Upper lobe of left lung (tissue), 6 donors: ENCODE data around the gene FOXP1. TPM values are rescaled to one million over a fixed set of nuclear protein-coding genes. Genes with fewer than 3 reads are reported as not detected.
A peak's percentile ranks its signal among the peaks of the same experiment; 100 is the strongest.

Experiments used
- ATAC-seq, 2 donors: fragments of 200-7000 bp; cut with Tn5 transposase; one replicate each; pipeline ENCODE4 v1.9.1; 2022; ENCODE audit warnings: mild to moderate bottlenecking in 2 of 2, moderate library complexity in 2 of 2; ENCODE audit not compliant: low FRiP score in 2 of 2
- DNase-seq, 2 donors: peaks; one replicate each; pipeline ENCODE4 v3.0.0-alpha.2; 2019 to 2020
- H3K27ac ChIP-seq, 4 donors: fragments of 200-600 bp; sonication (generic); one replicate each; pipeline ENCODE4 v1.5.1; 2016 to 2019
- H3K27me3 ChIP-seq, 4 donors: fragments of 200-600 bp; sonication (generic); one replicate each; pipeline ENCODE4 v1.5.1; 2017 to 2019
- H3K36me3 ChIP-seq, 4 donors: fragments of 200-600 bp; sonication (generic); one replicate each; pipeline ENCODE4 v1.5.1; 2016 to 2019
- H3K4me1 ChIP-seq, 4 donors: fragments of 200-600 bp; sonication (generic); one replicate each; pipeline ENCODE4 v1.5.1; 2018 to 2019
- H3K4me3 ChIP-seq, 4 donors: fragments of 200-600 bp; sonication (generic); one replicate each; pipeline ENCODE4 v1.5.1; 2017 to 2019; ENCODE audit warnings: mild to moderate bottlenecking in 2 of 4, moderate library complexity in 1 of 4
- H3K9me3 ChIP-seq, 4 donors: fragments of 200-600 bp; sonication (generic); one replicate each; pipeline ENCODE4 v1.5.1; 2018 to 2019
- EP300 ChIP-seq, 4 donors: sonication (generic); formaldehyde crosslinking; IDR thresholded peaks; one replicate each; pipeline ENCODE4 v1.5.1; 2017; ENCODE audit warnings: antibody characterized with exemption in 4 of 4, control low read depth in 2 of 4
- POLR2A ChIP-seq, 4 donors: fragments of 450-650 bp; IDR thresholded peaks; one replicate each; pipeline ENCODE4 v1.5.1; 2016 to 2017; ENCODE audit warnings: antibody characterized with exemption in 4 of 4, mild to moderate bottlenecking in 2 of 4
- POLR2AphosphoS5 ChIP-seq, 2 donors: sonication (generic); formaldehyde crosslinking; IDR thresholded peaks; one replicate each; pipeline ENCODE4 v1.5.1; 2017; ENCODE audit warnings: antibody characterized with exemption in 2 of 2
- WGBS, 2 donors: methylation state at CpG; one replicate each; pipeline ENCODE4 v1.1.5; 2017 to 2018; 5-methylcytosine and 5-hydroxymethylcytosine counted together
- total RNA-seq, 6 donors: library from RNA; depleted of rRNA in 4 of 6; stranded (reverse); fragments of >200 nt in 4 of 6; gene quantifications; one replicate each; pipeline versions ENCODE4 v1.1.0 to v1.2.1, GENCODE V29; 2016 to 2021
- TF ChIP-seq, protein P1 (sequence below), 6 experiments: fragments of 450-650 bp in 4 of 6; fragments of 200-600 bp in 2 of 6; sonication (generic) in 2 of 6; IDR thresholded peaks; one replicate each; pipeline ENCODE4 v1.5.1; 2016 to 2019; ENCODE audit warnings: antibody characterized with exemption in 6 of 6
- donor health status: DM: no; HTN: no; CAD: no; lungs with moderate emphysema.
- donor health status: DM: no; HTN: yes; CAD: no; lungs with severe emphysema.

Gene FOXP1
- total RNA-seq, 6 donors from 2014 or later: 103 to 248 (median 134) TPM

DNA sequence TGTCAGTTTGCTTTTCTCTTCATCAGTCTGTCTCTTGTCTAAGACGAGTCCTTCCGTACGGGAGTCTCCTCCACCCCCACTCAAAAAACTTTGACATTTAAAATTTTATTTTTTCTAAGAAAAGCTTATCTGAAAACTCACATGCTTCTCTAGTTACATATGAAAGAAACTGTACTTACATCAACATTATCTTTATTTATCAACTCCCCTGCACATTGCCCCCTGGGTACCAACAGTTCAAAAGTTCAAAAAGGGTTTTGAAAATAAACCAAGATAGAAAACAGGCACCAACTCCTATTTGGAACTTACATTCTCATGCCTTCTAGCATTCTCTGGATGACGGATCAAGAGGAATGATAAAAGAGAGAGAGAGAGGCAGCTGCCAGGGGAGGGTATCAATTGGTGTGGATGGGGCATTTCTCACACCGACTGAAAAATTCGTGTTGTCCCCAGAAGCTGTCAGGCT is 182.5 kb downstream of the FOXP1 start:
- TF ChIP-seq EP300 (IDR thresholded peaks at IDR 0.05) (no peak), POLR2AphosphoS5 (IDR thresholded peaks at IDR 0.05) (no peak), POLR2A (IDR thresholded peaks at IDR 0.05) (no peak)
- TF ChIP-seq, protein P1, sequence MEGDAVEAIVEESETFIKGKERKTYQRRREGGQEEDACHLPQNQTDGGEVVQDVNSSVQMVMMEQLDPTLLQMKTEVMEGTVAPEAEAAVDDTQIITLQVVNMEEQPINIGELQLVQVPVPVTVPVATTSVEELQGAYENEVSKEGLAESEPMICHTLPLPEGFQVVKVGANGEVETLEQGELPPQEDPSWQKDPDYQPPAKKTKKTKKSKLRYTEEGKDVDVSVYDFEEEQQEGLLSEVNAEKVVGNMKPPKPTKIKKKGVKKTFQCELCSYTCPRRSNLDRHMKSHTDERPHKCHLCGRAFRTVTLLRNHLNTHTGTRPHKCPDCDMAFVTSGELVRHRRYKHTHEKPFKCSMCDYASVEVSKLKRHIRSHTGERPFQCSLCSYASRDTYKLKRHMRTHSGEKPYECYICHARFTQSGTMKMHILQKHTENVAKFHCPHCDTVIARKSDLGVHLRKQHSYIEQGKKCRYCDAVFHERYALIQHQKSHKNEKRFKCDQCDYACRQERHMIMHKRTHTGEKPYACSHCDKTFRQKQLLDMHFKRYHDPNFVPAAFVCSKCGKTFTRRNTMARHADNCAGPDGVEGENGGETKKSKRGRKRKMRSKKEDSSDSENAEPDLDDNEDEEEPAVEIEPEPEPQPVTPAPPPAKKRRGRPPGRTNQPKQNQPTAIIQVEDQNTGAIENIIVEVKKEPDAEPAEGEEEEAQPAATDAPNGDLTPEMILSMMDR (IDR thresholded peaks at IDR 0.05): no peak

DNA sequence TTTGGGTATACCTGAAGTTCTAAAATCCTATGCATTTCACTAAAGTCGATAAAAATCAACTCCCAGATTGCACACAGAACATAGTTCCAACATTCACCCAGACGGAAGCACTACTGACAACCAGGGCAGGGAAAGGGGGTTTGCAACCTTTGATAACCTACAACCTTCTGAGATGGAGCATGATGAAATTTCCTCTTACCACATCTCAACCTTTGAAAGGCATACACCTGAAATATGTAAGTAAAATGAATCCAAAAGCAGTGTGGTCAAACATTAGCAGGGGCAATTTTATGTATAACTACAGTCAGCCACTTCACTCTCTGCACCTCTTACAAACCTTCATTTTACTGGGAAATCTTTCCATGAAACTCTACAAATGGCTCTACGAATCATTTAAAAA is 184.1 kb downstream of the FOXP1 start:
- Histone ChIP-seq H3K27me3 (no peaks in the 10 kb centered on the region), H3K36me3 (no peaks in the 10 kb centered on the region), H3K4me1 (peaks cover 20 to 33% (median 26%) of the 10 kb centered on the region in 4 donors), H3K27ac (no peak overlapping the region), H3K9me3 (no peaks in the 10 kb centered on the region), H3K4me3 (no peak overlapping the region)
- WGBS, 2 donors: 72 to 87% methylated on average over 3 of the region's 3 CpGs
- no peak for TF ChIP-seq POLR2AphosphoS5 (IDR thresholded peaks at IDR 0.05)
- TF ChIP-seq POLR2A (IDR thresholded peaks at IDR 0.05): no peak
- TF ChIP-seq EP300 (IDR thresholded peaks at IDR 0.05): no peak
- TF ChIP-seq, protein P1 (IDR thresholded peaks at IDR 0.05): no peak
- DNase-seq: no peak
- no peak for ATAC-seq

More for the DNA sequence above, 182.5 kb downstream of the FOXP1 start:
- Histone ChIP-seq H3K27ac (no peak overlapping the region), H3K27me3 (no peaks in the 10 kb centered on the region), H3K4me3 (no peak overlapping the region), H3K9me3 (no peaks in the 10 kb centered on the region), H3K4me1 (peaks cover 15 to 26% (median 22%) of the 10 kb centered on the region in 4 donors), H3K36me3 (no peaks in the 10 kb centered on the region)
- 74 to 76% methylated on average over 6 of the region's 6 CpGs for WGBS, 2 donors
- DNase-seq: no peak
- ATAC-seq: no peak

DNA sequence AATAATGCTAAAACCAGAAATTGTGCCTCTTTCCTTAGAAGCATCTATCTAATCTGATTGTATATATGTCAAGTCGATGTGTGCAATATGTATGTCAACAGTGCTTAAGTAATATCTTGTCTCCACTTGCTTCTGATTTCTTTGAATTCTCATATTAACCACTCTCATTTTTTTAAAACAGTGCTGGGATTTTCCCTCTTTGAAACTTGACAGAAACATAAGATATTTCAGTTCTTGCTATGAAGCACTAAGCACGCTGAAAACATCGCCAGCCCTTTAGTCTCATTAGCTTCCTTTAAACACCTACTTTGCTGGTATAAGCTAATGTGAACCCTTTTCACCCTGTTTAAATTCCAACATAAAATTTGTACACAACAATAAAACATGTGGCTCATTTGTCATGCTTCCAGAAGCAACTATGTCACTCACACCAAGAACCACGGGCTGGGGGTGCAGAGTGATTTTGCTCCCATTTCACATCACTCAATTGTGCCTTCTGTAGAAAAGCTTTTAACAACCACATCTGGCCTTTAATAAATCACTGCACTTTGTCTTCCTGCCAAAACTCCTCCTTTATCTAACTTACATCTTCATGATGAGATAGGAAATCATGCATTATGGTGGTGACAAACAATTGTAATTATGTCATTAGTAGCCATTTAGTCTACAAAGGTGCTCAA is 185.2 kb downstream of the FOXP1 start:
- no peak overlapping the region for H3K27ac ChIP-seq
- TF ChIP-seq POLR2AphosphoS5 (IDR thresholded peaks at IDR 0.05) (no peak), EP300 (IDR thresholded peaks at IDR 0.05) (no peak), POLR2A (IDR thresholded peaks at IDR 0.05) (no peak)
- TF ChIP-seq, protein P1 (IDR thresholded peaks at IDR 0.05): no peak
- no peaks in the 10 kb centered on the region for H3K27me3 ChIP-seq
- ATAC-seq (no peak), DNase-seq (no peak)
- WGBS, 2 donors: 28 to 34% methylated on average over 4 of the region's 4 CpGs
- no peaks in the 10 kb centered on the region for H3K9me3 ChIP-seq
- H3K36me3 ChIP-seq: no peaks in the 10 kb centered on the region
- no peak overlapping the region for H3K4me3 ChIP-seq
- H3K4me1 ChIP-seq: peaks cover 20 to 33% (median 26%) of the 10 kb centered on the region in 4 donors

DNA sequence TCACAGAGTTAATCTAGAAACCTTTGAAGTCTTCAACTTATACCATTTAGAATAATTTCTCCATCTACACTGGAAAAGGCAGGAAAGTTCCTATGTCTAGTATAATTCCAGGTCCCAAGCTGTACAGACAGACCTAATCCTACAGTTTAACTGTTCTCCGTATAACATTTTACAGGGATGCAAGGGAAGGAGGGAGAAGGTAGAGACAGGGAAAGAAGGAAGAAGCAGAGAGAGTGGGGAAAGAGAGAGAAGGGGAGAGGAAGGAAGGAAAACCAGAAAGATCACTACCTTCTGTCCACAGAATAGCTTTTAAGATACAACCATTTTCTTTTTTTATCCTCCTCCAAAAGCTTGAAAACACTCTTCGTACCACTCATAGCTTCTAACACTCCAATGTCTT is 185.8 kb downstream of the FOXP1 start:
- Histone ChIP-seq H3K36me3 (no peaks in the 10 kb centered on the region), H3K27me3 (no peaks in the 10 kb centered on the region), H3K4me1 (peaks cover 20 to 34% (median 26%) of the 10 kb centered on the region in 4 donors), H3K27ac (no peak overlapping the region), H3K9me3 (no peaks in the 10 kb centered on the region), H3K4me3 (no peak overlapping the region)
- ATAC-seq: no peak
- TF ChIP-seq POLR2A (IDR thresholded peaks at IDR 0.05) (no peak), POLR2AphosphoS5 (IDR thresholded peaks at IDR 0.05) (no peak), EP300 (IDR thresholded peaks at IDR 0.05) (no peak)
- TF ChIP-seq, protein P1 (IDR thresholded peaks at IDR 0.05): no peak
- DNase-seq: no peak
- WGBS, 2 donors: 54 to 77% methylated on average over 2 of the region's 2 CpGs

DNA sequence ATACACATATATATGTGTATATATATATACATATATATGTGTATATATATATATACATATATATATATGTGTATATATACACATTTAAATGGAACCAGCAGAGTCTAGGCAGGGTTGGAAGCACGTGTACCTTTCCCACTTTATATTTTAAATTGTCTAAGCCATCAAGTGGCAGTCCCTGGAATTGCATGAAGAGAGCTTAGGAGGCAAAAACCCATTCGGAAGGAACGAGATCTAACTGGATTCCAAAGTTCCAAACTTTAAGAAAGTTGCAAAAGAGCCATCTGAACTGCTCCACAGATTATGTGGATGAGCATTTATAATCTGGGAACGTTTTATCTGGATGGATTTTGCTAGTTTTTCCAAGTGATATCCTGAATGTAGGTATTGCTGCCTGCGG is 186.5 kb downstream of the FOXP1 start:
- H3K4me3 ChIP-seq: no peak overlapping the region
- DNase-seq (no peak), ATAC-seq (peak in 1 of 2 donors; percentile 50)
- no peaks in the 10 kb centered on the region for H3K36me3 ChIP-seq
- no peak for TF ChIP-seq POLR2A (IDR thresholded peaks at IDR 0.05)
- TF ChIP-seq, protein P1 (IDR thresholded peaks at IDR 0.05): peak in 5 of 6 experiments; percentile 59 to 66 (median 60)
- H3K4me1 ChIP-seq: peaks cover 20 to 40% (median 27%) of the 10 kb centered on the region in 4 donors
- no peaks in the 10 kb centered on the region for H3K27me3 ChIP-seq
- H3K27ac ChIP-seq: no peak overlapping the region
- WGBS, 2 donors: 29 to 34% methylated on average over 5 of the region's 5 CpGs
- no peaks in the 10 kb centered on the region for H3K9me3 ChIP-seq
